Pancreas (tissue), 10 donors: Measurements from ENCODE around the gene PHKG2. TPM values are rescaled to one million over a fixed set of nuclear protein-coding genes. Genes with fewer than 3 reads are reported as not detected.

Experiments
- ATAC-seq, 4 donors: fragments of 200-7000 bp; cut with Tn5 transposase; one replicate each; pipeline versions ENCODE4 v1.8.0 to v1.9.1; 2020; ENCODE audit warnings: mild to moderate bottlenecking in 4 of 4, moderate library complexity in 4 of 4
- DNase-seq, 6 donors: peaks; one replicate each; pipeline ENCODE4 v3.0.0-alpha.2; 2020
- FAIRE-seq: peaks from 2 replicates; lab custom pipeline; 2012; peaks lifted over from hg19 to GRCh38; lab: Jason Lieb, UNC
- H3K27ac ChIP-seq, 4 donors: fragments of 200-600 bp; sonication (generic); 1 replicate in 3 of 4; 2 replicates in 1 of 4; pipeline versions ENCODE4 v1.5.0 to v1.8.0; 2020
- H3K27me3 ChIP-seq, 4 donors: fragments of 200-600 bp; one replicate each; pipeline ENCODE4 v1.8.0; 2021
- H3K36me3 ChIP-seq, 3 donors: fragments of 200-600 bp; sonication (generic) in 1 of 3; one replicate each; pipeline versions ENCODE4 v1.5.0 to v1.8.0; 2020 to 2021
- H3K4me1 ChIP-seq, 3 donors: fragments of 200-600 bp; one replicate each; pipeline ENCODE4 v1.8.0; 2021
- H3K4me3 ChIP-seq, 4 donors: fragments of 200-600 bp; sonication (generic) in 2 of 4; one replicate each; pipeline versions ENCODE4 v1.5.0 to v1.8.0; 2020 to 2021
- H3K9me3 ChIP-seq, 4 donors: fragments of 200-600 bp; one replicate each; pipeline ENCODE4 v1.8.0; 2021
- CTCF ChIP-seq, 4 donors: fragments of 200-600 bp; sonication (generic) in 3 of 4; IDR thresholded peaks; one replicate each; pipeline versions ENCODE4 v1.5.0 to v1.8.0; 2021; ENCODE audit warnings: antibody characterized with exemption in 4 of 4
- WGBS, 2 donors: extraction: QIAGEN DNeasy Blood & Tissue Kit; methylation state at CpG; one replicate each; pipeline ENCODE4 v1.1.7; 2013; 5-methylcytosine and 5-hydroxymethylcytosine counted together
- intact Hi-C, 3 donors: fragments of 100-400 bp; cut with DNase I; formaldehyde crosslinking; loops; one replicate each; pipeline versions ENCODE4 v1.11.1 to v1.14.2; 2022
- polyA plus RNA-seq, 2 donors: library from polyadenylated mRNA; stranded (reverse); fragments of 200-250 nt; gene quantifications; one replicate each; pipeline ENCODE4 v1.2.3, GENCODE V29; 2013
- total RNA-seq, 6 donors: library from RNA; stranded (reverse); fragmentation: NEBNext Ultra II Directional in 4 of 6; extraction: Animal tissue kit (Norgen Biotek cat#: 25700) in 4 of 6; gene quantifications; one replicate each; pipeline versions ENCODE4 v1.2.1 to v1.2.4, GENCODE V29; 2021 to 2023
- donor health status: healthy with polysubstance abuse.
- donor health status: DM: no; HTN: no; CAD: no; lungs with moderate emphysema.
- donor health status: DM: no; HTN: no; CAD: no.
- donor health status: control.
- donor health status: control.
- donor health status: Bipolar disorder and iron deficiency.
- donor health status: DM: yes; HTN: yes; CAD: no.
- donor health status: DM: no; HTN: no; CAD: no.
- donor health status: DM: no; HTN: no; CAD: no.
- donor health status: DM: yes; HTN: yes; CAD: no.

The PHKG2 gene
- total and polyA plus RNA-seq, 8 donors, result 7.9 to 42.3 (median 11.4) TPM

- DNase-seq, result peak in 2 of 6 donors; percentile 37 to 49
- intact Hi-C loops, result no loop called here
- peaks cover 20 to 80% (median 58%) of the 10 kb centered on the region in 3 donors for H3K36me3 ChIP-seq
- H3K4me1 ChIP-seq, result peaks cover 0 to 5% (median 0%) of the 10 kb centered on the region in 3 donors
- ATAC-seq, result no peak
- no peak for TF ChIP-seq CTCF (IDR thresholded peaks at IDR 0.05)
- no peaks in the 10 kb centered on the region for H3K27me3 ChIP-seq
- H3K27ac ChIP-seq, result no peak overlapping the region
- no peak for FAIRE-seq
- WGBS, 2 donors, result 89 to 96% methylated on average over 12 of the region's 12 CpGs
- no peaks in the 10 kb centered on the region for H3K9me3 ChIP-seq
- H3K4me3 ChIP-seq, result no peak overlapping the region
These were observed 24.4 kb upstream of the PHKG2 start for GRCh38 chr16:30723725-30724355.

GRCh38 chr16:30724641-30725417 lies 23.4 kb upstream of the PHKG2 start:
- no peak for TF ChIP-seq CTCF (IDR thresholded peaks at IDR 0.05)
- H3K27me3 ChIP-seq, result no peaks in the 10 kb centered on the region
- 72 to 79% methylated on average over 23 of the region's 23 CpGs for WGBS, 2 donors
- no peak overlapping the region for H3K27ac ChIP-seq
- no peaks in the 10 kb centered on the region for H3K9me3 ChIP-seq
- DNase-seq (peak in 2 of 6 donors; percentile 57 to 58), ATAC-seq (peak in 3 of 4 donors; percentile 48 to 66 (median 52)), FAIRE-seq (no peak)
- H3K4me1 ChIP-seq, result peaks cover 0 to 5% (median 0%) of the 10 kb centered on the region in 3 donors
- intact Hi-C loops, result no loop called here
- H3K4me3 ChIP-seq, result no peak overlapping the region
- peaks cover 16 to 81% (median 53%) of the 10 kb centered on the region in 3 donors for H3K36me3 ChIP-seq

- ATAC-seq, result peak in 1 of 4 donors; percentile 7
- 90 to 91% methylated on average over 3 of the region's 3 CpGs for WGBS, 2 donors
These were observed 22.8 kb upstream of the PHKG2 start for GRCh38 chr16:30725418-30725792.

GRCh38 chr16:30728321-30728720 lies 19.9 kb upstream of the PHKG2 start:
- ATAC-seq (no peak), DNase-seq (peak in 1 of 6 donors; percentile 7), FAIRE-seq (no peak)
- intact Hi-C loops, result no loop called here
- Histone ChIP-seq H3K27ac (no peak overlapping the region), H3K27me3 (no peaks in the 10 kb centered on the region), H3K4me3 (no peak overlapping the region), H3K9me3 (no peaks in the 10 kb centered on the region), H3K36me3 (peaks cover 5 to 76% (median 43%) of the 10 kb centered on the region in 3 donors), H3K4me1 (peaks cover 0 to 5% (median 0%) of the 10 kb centered on the region in 3 donors)
- no peak for TF ChIP-seq CTCF (IDR thresholded peaks at IDR 0.05)
- WGBS, 2 donors, result 89 to 92% methylated on average over 6 of the region's 6 CpGs

More at GRCh38 chr16:30725418-30725792, 22.8 kb upstream of the PHKG2 start:
- no peaks in the 10 kb centered on the region for H3K9me3 ChIP-seq
- DNase-seq (peak in 1 of 6 donors; percentile 3), FAIRE-seq (no peak)
- H3K4me3 ChIP-seq, result no peak overlapping the region
- intact Hi-C loops, result no loop called here
- H3K36me3 ChIP-seq, result peaks cover 14 to 81% (median 50%) of the 10 kb centered on the region in 3 donors
- no peak overlapping the region for H3K27ac ChIP-seq
- no peak for TF ChIP-seq CTCF (IDR thresholded peaks at IDR 0.05)
- no peaks in the 10 kb centered on the region for H3K27me3 ChIP-seq
- peaks cover 0 to 5% (median 0%) of the 10 kb centered on the region in 3 donors for H3K4me1 ChIP-seq
